KOPT-K1 (cell line): ENCODE measurements around the gene VAMP8.
A peak's percentile ranks its signal among the peaks of the same experiment; 100 is the strongest.
"Not testable (repeated sequence)": the region's sequence is repeated elsewhere in the genome, so short reads cannot be mapped to it uniquely, and the experiment has no call there.

Source experiments
- H3K27ac ChIP-seq: fragments of 200-600 bp; sonication (generic); 2 replicates; pipeline ENCODE4 v1.5.1; 2016; ENCODE audit warnings: antibody characterized with exemption, mild to moderate bottlenecking, low read depth, low read length; ENCODE audit not compliant: poor library complexity, severe bottlenecking
- H3K36me3 ChIP-seq: fragments of 200-600 bp; sonication (generic); 2 replicates; pipeline ENCODE4 v1.5.1; 2017; ENCODE audit warnings: antibody characterized with exemption, mild to moderate bottlenecking, low read length, moderate library complexity; ENCODE audit not compliant: insufficient read depth
- H3K9me3 ChIP-seq: fragments of 200-600 bp; sonication (generic); 2 replicates; pipeline ENCODE4 v1.5.1; 2017; ENCODE audit warnings: antibody characterized with exemption, low read length, mild to moderate bottlenecking; ENCODE audit not compliant: insufficient read depth, poor library complexity, severe bottlenecking

The VAMP8 gene

DNA sequence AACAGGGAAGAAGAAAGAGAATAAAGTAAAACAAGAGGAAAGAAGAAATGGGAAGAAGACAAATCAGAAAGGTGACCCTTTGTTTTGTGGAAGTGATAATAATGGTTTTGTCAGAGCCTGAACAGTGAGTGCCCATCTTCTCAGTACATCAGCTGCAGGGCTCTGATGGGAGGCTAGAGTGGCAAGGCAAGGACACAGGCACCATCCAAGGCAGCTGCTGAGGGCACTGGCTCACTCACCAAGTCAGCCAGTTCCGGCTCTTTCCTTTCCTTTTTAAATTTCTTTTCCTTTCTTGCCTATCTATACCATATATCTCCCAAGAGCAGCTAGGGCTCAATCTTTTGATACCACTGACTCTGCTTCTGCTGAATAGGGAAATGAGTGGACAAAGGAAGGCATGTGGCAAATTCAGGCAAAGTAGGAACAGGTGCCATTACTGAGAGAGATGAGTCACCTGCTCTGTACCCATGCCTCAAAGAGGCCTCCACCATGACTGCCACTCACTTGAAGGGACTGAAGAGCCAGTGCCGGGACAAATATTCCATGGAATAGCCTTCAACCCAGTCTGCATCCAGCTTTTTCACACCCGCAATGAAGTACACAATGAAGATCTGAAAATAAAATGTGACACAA lies 22.3 kb upstream of the VAMP8 start:
- Histone ChIP-seq H3K9me3 (no peaks in the 10 kb centered on the region), H3K27ac (no peak overlapping the region), H3K36me3 (peaks cover 87% of the 10 kb centered on the region)

DNA sequence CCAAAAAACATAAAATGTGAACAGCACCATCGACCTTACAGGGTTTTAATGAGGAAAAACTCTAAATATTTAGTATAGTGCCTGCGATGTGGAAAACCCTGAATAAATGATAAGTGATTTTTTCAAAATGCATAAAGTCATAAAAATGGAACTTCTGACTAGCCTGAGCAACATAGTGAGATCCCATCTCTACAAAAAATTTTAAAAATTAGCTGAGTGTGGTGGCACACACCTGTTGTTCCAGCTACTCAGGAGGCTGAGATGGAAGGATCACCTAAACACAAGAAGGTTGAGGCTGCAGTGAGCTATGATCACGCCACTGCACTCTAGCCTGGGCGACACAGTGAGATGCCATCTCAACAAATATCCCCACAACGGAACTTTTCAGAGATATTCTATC lies 20.3 kb upstream of the VAMP8 start:
- no peak overlapping the region for H3K27ac ChIP-seq
- peaks cover 66% of the 10 kb centered on the region for H3K36me3 ChIP-seq

DNA sequence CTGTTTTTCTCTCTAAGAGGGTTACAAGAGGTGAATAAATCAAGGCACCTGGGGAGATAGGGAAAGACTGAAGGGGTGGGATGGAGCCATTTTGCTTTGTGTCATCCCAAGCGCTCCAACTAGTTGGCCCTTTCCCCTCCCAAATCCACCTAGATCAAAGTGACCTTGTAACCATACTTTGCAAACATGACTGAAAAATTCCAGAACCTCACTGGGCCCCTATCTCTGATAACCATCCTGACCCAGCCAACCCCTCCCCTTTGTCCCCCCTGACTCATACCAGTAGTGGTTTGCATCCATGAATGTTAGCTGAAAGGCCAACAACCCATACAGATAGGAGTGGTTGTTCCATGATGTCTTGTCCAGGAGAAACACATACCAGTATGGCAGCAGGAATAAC lies 19.2 kb upstream of the VAMP8 start:
- Histone ChIP-seq H3K27ac (no peak overlapping the region), H3K9me3 (no peaks in the 10 kb centered on the region), H3K36me3 (peaks cover 56% of the 10 kb centered on the region)

More for the DNA sequence above, 20.3 kb upstream of the VAMP8 start:
- H3K9me3 ChIP-seq: no peaks in the 10 kb centered on the region

DNA sequence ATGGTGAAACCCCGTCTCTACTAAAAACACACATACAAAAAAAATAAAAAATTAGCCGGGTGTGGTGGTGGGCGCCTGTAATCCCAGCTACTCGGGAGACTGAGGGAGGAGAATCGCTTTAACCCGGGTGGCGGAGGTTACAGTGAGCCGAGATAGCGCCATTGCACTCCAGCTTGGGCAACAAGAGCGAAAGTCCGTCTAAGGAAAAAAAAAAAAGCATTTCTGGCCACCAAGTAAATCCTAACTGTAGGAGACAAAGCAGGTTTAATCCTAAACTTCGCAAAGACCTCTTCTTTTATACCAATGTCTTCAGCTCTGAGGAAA lies 17.0 kb upstream of the VAMP8 start:
- H3K36me3 ChIP-seq: peaks cover 34% of the 10 kb centered on the region
- H3K27ac ChIP-seq: peak overlapping the region; percentile 93
- H3K9me3 ChIP-seq: not testable (repeated sequence)

DNA sequence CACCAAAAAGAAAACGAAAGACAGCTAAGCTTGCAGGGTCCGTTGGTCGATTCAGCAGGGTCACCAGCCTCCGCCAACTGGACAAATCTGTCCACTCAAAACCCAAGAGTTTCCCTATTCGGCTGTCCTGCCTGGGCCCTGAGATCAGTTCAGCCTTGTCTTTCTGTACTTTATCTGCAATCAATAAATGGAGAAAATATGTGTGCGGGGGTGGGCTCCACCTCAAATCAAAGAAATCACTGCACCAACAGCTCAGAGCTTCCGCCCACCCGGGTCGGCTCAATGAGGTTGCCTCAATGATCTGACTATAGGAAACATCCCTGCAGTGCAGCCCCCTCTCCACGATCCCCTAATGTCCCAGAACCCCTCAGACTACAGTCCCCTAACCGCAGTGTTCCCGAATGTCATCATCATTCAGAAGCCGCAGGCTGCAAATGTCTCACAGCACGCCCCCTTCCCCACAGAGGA lies 16.5 kb upstream of the VAMP8 start:
- peaks cover 29% of the 10 kb centered on the region for H3K36me3 ChIP-seq
- peak overlapping the region; percentile 93 for H3K27ac ChIP-seq

DNA sequence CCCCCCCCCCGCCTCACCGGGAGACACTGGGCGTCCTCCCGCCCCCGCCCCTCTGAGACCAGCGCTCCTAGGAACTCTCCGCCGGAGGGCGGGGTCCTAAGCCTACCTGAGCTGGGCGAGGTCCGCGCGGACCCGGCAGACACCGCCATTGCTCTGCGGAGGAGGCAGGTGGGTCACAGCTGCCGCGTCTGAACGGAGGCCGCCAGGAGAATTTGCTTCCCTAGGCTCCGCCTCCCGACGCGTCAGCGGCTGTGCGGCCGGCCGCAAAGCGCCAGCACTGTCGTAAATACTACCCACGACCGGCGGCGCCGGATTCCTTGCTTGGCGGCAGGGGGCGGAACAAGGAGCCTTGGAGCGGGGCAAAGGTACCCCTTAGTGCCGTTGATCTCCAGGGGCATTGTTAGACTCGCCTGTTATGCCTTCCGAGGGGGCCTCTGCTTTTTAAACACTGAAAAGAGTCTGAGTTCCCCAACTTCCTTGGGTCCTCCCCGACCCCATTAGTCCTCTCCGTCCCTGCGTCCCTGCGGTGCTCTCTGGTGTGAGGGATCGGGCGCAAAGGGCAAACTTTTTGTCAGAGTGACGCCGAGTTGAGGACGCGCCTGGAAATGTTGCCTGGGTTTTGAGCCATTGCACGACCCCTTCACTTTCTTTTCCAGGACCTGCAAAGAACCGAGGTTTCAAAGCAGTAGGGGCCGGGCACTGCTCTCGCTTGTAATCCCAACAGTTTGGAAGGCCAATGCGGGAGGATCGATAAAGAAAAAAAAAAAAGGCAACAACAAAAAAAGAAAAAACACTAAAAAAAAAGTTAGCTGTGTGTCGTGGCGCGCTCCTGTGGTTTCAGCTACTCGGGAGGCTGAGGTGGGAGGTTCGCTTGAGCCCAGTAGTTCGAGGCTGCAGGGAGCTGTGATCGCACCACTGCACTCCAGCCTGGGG lies 15.8 kb upstream of the VAMP8 start, which contains the start of gene GGCX:
Gene GGCX, minus strand, starts transcription at position 214 of the 933 bp plus-strand sequence. Its CDS starts 65 bp downstream, at position 149.
- Histone ChIP-seq H3K27ac (peak within 1 kb of the TSS; percentile 93), H3K36me3 (peaks cover 22% of the 10 kb centered on the region), H3K9me3 (no peaks in the 10 kb centered on the region)

More for the DNA sequence above, 16.5 kb upstream of the VAMP8 start:
- no peaks in the 10 kb centered on the region for H3K9me3 ChIP-seq

DNA sequence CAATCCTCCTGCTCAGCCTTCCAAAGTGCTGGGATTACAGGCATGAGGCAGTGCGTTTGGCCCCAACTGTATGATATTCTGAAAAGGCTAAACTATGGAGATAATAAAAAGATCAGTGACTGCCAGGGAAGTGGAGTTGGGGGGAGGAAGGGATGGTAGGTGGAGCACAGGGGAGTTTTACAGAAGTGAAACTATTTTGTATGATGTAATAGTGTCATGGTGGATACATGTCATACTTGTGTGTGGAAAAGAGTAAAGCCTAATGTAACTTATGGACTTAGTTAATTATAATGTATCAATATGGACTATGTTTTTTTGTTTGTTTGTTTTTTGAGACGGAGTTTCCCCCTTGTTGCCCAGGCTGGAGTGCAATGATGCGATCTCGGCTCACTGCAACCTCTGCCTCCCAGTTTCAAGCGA lies 13.2 kb upstream of the VAMP8 start:
- Histone ChIP-seq H3K27ac (no peak overlapping the region), H3K36me3 (peaks cover under 1% of the 10 kb centered on the region; the same call in 1 of the 2 replicates), H3K9me3 (no peaks in the 10 kb centered on the region)

DNA sequence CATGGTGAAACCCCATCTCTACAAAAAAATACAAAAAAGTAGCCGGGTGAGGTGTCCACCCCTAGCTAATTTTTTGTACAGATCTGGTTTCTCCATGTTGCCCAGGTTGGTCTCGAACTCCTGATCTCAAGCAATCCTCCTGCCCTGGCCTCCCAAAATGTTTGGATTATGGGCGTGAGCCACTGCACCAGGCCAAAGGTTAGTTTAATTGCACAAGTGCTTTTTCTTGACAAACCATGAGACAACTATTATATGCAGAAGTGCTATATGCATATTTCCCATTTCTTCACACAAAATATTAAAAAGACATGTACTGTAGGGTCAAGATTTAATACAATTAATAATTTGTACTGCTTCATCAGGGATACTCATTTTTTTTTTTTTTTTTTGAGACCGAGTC lies 11.1 kb upstream of the VAMP8 start:
- Histone ChIP-seq H3K36me3 (no peaks in the 10 kb centered on the region), H3K9me3 (no peaks in the 10 kb centered on the region), H3K27ac (no peak overlapping the region)

DNA sequence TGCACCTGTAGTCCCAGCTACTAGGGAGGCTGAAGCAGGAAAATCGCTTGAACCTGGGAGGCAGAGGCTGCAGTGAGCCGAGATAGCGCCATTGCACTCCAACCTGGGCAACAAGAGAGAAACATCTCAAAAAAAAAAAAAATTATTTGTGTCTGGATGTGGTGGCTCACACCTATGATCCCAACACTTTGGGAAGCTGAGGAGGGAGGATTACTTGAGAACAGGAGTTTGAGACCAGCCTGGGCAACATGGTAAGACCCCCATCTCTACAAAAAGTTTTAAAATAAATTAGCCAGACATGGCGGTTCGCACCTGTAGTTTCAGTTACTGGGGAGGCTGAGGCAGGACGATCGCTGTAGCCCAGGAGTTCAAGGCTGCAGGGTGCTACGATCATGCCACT lies 1.6 kb upstream of the VAMP8 start:
- Histone ChIP-seq H3K9me3 (no peaks in the 10 kb centered on the region), H3K27ac (no peak overlapping the region), H3K36me3 (no peaks in the 10 kb centered on the region)

DNA sequence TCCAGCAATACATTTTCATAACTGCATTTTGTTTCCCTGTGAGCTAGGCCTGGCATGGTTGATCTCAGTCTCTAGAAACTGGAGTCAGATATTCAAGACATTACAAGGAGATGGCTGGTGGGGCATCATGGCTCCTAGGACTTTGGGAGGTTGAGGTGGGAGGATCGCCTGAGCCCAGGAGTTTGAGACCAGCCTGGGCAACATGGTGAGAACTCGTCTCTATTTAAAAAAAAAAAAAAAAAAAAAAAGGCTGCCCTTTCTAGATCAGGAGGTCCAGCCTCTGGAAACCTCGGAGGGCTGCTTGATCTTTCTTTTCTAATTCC lies 362 bp upstream of the VAMP8 start:
- H3K36me3 ChIP-seq: no peaks in the 10 kb centered on the region
- no peaks in the 10 kb centered on the region for H3K9me3 ChIP-seq
- H3K27ac ChIP-seq: no peak overlapping the region

DNA sequence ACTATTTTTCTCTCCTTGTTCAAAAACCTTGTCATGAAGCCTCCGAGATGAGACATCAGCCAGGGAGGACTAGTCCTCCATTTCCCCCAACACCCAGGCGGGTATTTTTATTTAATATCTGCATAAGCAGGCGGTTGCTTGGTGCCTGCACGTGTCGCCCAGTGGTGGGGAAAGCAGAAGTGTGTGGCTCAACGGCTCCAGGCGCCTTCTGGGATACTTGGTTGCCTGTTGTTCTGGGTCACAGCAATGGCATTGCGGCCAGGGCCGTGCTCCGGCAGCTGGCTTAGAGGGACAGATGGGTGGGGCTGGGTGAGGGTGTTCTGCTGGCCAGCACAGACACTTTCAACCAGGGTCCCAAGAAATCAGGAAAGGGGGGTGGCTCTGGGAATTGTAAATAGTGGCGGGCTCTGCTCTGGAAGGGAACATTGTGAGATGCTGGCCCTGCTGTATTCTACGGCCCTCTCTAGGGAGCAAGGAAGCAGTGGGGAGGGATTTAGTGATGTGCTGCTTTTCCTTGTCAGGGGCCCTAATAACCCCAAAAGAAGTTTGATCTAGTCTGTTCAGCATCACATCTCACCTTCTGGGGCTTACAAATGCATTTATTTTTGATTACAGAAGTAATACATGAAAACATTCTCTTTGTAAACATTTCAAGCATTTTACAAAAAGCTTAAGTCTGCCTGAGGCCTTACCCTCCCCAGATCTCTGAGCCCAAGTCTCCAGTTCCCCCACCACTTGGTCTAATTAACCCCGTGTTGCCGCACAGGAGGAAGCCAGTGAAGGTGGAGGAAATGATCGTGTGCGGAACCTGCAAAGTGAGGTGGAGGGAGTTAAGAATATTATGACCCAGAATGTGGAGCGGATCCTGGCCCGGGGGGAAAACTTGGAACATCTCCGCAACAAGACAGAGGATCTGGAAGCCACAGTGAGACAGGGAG lies 1.1 kb downstream of the VAMP8 start:
- H3K9me3 ChIP-seq: no peaks in the 10 kb centered on the region
- H3K27ac ChIP-seq: peak overlapping the region; percentile 52
- no peaks in the 10 kb centered on the region for H3K36me3 ChIP-seq

DNA sequence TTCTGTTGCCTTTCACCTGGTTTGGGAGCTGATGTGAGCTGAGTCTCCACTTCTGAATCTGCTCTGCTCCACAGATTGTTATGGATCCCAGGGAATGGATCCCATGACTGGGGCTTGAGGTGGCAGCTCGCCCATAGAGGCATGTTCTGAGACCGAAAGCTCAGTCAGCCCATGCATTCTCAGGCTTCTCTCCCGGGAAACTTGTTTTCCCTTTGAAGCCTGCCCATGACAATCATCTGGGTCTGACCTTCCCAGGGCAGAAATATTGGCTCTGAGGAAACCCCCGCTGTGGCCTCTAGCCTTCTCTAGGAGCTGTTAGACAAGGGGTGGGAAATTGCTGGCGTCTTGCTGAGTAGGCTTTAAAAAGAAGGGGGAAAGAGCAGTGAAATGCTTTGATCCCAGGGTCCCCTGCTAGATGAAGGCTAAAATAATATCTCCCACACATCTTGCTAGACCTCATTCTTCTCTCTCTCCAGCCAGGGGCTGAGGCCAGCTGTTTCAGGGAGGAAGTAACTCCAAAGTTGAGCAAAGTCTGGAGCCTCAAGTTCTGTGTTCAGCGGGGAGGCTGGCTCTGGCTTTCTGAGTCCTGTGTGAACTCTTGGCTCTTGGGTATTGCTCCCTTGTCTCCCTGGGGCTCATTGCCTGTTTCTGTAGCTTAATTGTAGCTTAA lies 2.0 kb downstream of the VAMP8 start:
- Histone ChIP-seq H3K9me3 (no peaks in the 10 kb centered on the region), H3K36me3 (no peaks in the 10 kb centered on the region), H3K27ac (peak overlapping the region; percentile 52)

DNA sequence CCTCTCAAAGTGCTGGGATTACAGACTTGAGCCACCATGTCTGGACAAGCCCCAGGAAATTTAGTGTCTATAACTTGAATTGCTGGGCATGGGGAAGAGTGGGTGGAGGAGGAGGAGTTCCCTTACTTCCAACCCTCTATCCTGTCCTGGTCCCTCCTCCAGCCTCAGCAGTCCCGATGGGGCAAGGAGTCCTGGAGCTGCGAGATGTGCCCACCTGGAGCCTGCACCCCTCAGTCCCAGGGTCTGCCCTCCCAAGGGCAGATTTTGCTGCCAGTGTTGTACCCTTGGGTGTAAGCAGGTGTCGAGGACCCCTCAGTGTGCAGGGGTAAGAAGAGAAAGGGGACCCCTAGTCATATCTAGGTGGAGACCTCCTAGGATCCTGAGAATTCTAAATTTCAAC lies 2.8 kb downstream of the VAMP8 start:
- no peak overlapping the region for H3K27ac ChIP-seq
- no peaks in the 10 kb centered on the region for H3K36me3 ChIP-seq
- H3K9me3 ChIP-seq: no peaks in the 10 kb centered on the region

DNA sequence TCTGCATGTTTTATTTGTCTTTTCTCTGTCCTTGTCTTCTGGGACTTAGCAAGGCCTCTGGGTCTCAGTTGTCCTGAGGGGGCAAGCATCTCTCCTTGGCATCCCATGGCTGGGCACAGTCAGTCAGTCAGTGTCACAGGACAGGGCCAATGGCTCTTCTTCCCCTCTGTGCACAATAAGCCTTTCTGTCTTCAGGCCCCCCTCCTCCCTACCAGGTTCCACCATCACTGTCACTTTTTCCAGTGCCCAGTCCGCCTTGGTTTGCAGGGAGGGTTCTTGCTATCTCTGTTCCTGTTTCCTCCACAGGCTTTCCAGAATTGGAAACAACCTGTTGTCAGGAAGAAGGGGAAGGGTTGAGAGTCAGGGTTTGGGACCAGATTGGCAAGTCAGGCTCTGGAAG lies 5.1 kb downstream of the VAMP8 start:
- no peak overlapping the region for H3K27ac ChIP-seq
- no peaks in the 10 kb centered on the region for H3K9me3 ChIP-seq

More for the DNA sequence above, 5.1 kb downstream of the VAMP8 start:
- no peaks in the 10 kb centered on the region for H3K36me3 ChIP-seq
